Epithelial cell of proximal tubule (primary cell): ENCODE measurements around the gene POMC. TPM values are rescaled to one million over a fixed set of nuclear protein-coding genes. Genes with fewer than 3 reads are reported as not detected.
"Not testable (repeated sequence)": the region's sequence is repeated elsewhere in the genome, so short reads cannot be mapped to it uniquely, and the experiment has no call there.

Source experiments
- DNase-seq: peaks from one replicate; pipeline ENCODE4 v3.0.0-alpha.2; 2011; ENCODE audit warnings: low read depth
- H3K4me3 ChIP-seq: 2 replicates; pipeline ENCODE4 v1.5.1; 2011; ENCODE audit warnings: low read depth, mild to moderate bottlenecking, low read length
- total RNA-seq: library from RNA; depleted of rRNA; stranded (reverse); fragments of >200 nt; gene quantifications from 2 replicates; pipeline ENCODE4 v1.2.3, GENCODE V29; 2015
- TF ChIP-seq, protein P1 (sequence below): conservative IDR thresholded peaks from 2 replicates; pipeline ENCODE4 v1.5.1; 2012; ENCODE audit warnings: low read depth, mild to moderate bottlenecking, low read length

Gene POMC
- total RNA-seq, 1 donor from 2014 or later = 0.75 TPM

GRCh38 chr2:25169073-25169470 is 692 bp upstream of the POMC start:
- H3K4me3 ChIP-seq = no peak overlapping the region
- TF ChIP-seq, protein P1, sequence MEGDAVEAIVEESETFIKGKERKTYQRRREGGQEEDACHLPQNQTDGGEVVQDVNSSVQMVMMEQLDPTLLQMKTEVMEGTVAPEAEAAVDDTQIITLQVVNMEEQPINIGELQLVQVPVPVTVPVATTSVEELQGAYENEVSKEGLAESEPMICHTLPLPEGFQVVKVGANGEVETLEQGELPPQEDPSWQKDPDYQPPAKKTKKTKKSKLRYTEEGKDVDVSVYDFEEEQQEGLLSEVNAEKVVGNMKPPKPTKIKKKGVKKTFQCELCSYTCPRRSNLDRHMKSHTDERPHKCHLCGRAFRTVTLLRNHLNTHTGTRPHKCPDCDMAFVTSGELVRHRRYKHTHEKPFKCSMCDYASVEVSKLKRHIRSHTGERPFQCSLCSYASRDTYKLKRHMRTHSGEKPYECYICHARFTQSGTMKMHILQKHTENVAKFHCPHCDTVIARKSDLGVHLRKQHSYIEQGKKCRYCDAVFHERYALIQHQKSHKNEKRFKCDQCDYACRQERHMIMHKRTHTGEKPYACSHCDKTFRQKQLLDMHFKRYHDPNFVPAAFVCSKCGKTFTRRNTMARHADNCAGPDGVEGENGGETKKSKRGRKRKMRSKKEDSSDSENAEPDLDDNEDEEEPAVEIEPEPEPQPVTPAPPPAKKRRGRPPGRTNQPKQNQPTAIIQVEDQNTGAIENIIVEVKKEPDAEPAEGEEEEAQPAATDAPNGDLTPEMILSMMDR = no peak
- no peak for DNase-seq

DNA sequence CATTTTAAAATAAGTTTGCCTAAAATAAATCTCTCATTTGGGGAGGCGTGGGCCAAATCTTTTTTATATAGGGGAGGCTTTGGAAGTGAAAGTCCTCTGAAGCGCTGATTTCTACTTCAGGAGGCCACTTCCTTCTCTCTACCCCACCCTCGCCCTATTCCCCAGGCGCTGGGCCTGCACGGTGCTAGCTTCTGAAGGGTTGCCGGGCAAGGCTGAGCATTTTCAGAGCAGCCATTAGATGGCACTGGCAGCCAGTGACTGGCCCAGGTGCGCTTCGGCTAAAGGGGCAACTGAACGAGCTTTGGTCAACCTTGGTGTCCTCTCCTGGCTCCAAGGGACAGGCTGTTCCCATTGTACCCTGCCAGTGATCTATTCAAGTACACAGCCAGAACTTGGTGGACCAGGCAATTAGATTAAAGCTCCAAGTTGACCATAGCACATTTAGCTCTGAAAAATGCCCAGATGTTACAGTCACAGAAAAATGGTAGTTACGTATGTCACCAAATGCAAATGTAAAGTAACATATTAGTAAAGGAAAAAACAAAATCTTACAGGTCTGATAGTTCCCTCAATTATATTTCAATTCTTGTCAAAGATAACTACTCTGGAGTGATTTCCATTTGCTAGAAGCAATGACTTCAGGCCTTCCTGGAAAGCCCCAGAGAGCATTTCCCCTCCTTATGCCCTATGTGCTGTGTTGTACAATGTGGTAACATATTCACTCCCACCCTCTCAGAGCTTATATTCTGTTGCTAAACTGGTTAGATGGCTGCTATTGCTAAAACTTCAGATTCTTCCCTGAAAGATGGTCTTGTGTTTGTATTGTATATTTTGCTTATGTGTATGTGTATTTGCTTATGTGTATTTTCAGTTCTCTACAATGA is 2.1 kb downstream of the POMC start:
- no peak for DNase-seq
- TF ChIP-seq, protein P1 = peak; percentile 55
- no peak overlapping the region for H3K4me3 ChIP-seq

DNA sequence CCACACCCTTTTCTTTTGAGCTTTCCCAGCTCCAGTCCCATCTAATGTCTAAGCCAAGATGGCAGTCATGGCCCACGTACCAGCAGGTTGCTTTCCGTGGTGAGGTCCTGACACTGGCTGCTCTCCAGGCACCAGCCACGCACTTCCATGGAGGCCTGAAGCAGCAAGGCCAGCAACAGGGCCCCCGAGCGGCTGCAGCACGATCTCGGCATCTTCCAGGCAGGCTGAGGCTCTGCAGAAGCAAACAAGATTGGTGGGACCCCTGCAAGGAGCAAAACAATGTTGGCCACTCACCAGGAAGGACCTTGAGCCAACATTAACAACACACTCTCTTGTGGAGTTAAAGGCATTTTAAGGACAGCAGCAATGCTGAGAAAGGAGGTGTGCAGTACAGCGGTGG is 3.8 kb downstream of the POMC start:
- no peak for DNase-seq
- TF ChIP-seq, protein P1 = no peak

DNA sequence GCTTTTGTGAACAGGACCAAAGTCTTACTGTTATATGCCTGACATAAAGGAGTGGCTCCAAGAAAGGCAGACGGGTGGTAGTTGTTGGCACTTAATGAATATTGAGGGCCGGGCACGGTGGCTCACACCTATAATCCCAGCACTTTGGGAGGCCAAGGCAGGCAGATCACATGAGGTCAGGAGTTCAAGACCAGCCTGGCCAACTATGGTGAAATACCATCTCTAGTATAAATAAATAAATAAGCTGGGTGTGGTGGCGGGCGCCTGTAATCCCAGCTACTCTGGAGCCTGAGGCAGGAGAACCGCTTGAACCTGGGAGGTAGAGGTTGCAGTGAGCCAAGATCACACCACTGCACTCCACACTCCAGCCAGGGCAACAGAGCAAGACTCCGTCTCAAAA is 6.3 kb downstream of the POMC start:
- not testable (repeated sequence) for H3K4me3 ChIP-seq, DNase-seq

More for the DNA sequence above, 3.8 kb downstream of the POMC start:
- H3K4me3 ChIP-seq = no peak overlapping the region

- H3K4me3 ChIP-seq = peak overlapping the region; percentile 39
- TF ChIP-seq, protein P1 = no peak
- DNase-seq = no peak
Measured at GRCh38 chr2:25161055-25161781, 7.2 kb downstream of the POMC start.

DNA sequence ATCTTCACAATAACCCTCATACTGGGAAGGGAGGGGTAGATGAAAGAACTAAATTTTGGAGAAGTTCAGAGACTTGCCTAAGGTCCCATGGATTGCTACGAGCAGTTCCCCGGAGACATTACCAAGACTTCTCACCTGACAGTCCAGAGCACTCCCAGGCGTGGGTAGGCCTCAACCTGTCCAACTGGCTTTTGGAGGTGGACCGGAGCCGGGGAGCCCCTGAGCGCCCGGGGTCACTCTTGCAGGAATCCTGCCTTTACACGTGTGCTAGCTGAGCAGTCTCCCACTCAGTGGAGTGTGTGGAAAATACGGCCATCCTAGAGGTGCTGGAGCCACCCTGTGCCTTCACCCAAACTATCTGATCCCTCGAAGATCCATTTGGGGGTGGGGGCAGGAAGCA is 8.0 kb downstream of the POMC start:
- H3K4me3 ChIP-seq = no peak overlapping the region
- no peak for DNase-seq
- TF ChIP-seq, protein P1 = no peak

- TF ChIP-seq, protein P1 = no peak
- H3K4me3 ChIP-seq = no peak overlapping the region
Measured at GRCh38 chr2:25159949-25160348, 8.4 kb downstream of the POMC start.

More at GRCh38 chr2:25159949-25160348, 8.4 kb downstream of the POMC start:
- DNase-seq = no peak
